ENCODE results near the gene HMGXB3.
"Not testable (repeated sequence)": the region's sequence is repeated elsewhere in the genome, so short reads cannot be mapped to it uniquely, and the experiment has no call there.

The HMGXB3 gene

GRCh38 chr5:150021491-150022157 lies 21.1 kb downstream of the HMGXB3 start:
- DNase-seq (ENCODE audit: low read depth): no peak

GRCh38 chr5:150022158-150022531 lies 21.6 kb downstream of the HMGXB3 start:
- no peak for DNase-seq (ENCODE audit: low read depth)

GRCh38 chr5:150022681-150023080 lies 22.1 kb downstream of the HMGXB3 start:
- no peak for DNase-seq (ENCODE audit: low read depth)

DNA sequence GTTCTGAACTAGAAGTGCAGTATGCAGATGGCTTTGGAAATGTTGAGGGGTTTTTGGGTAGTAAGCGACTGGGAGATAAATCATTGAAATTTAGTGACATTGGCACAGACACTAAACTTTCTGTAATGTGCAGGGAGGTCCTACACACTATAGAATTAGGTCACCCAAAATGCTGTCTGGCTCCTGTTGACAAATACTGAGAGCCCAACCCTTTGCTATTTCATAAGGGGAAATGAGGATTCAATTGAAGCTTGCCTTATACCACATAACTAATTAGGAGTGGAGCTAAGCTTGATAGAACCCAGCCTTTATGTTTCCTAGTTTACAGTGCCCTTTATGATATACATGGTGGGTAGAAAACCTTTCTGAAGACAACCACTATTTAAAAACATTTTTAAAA lies 22.6 kb downstream of the HMGXB3 start:
- no peak for DNase-seq (ENCODE audit: low read depth)

- no peak for DNase-seq (ENCODE audit: low read depth)
Measured at GRCh38 chr5:150024346-150024984, 23.9 kb downstream of the HMGXB3 start.

GRCh38 chr5:150026682-150027172 lies 26.2 kb downstream of the HMGXB3 start:
- DNase-seq (ENCODE audit: low read depth): no peak

DNA sequence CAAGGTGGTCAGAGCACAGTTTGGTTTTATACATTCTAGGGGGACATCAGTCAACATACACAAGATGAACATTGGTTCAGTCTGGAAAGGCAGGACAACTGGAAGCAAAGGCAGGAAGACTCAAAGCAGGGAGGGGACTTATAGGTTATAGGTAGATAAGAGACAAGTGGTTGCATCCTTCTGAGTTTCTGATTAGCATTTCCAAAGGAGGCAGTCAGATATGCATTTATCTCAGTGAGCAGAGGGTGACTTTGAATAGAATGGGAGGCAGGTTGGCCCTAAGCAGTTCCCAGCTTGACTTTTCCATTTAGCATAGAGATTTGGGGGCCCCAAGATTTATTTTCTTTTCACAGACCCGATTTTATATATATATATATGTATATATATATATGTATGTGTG lies 27.5 kb downstream of the HMGXB3 start:
- DNase-seq (ENCODE audit: low read depth): not testable (repeated sequence)

DNA sequence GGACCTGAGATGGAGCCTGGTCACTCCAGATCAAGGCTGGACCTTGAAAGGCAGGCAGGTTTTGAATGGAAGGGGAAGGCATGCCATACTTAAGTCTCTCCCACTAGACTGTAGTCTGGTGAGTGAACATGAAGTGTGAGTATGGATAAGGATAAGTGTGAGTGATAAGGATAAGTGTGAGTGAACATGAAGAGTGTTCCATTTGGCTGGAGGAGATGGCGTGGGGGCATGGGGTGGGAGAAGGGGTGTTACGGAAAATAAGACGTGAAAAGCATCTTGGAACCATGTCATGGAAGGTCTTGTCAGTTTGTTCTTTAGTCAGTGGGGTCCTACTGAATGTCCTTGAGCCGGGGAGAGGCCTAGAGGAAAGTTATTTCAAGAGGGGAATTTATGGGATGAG lies 32.8 kb downstream of the HMGXB3 start:
- no peak for DNase-seq (ENCODE audit: low read depth)

GRCh38 chr5:150034662-150035061 lies 34.1 kb downstream of the HMGXB3 start:
- no peak for DNase-seq (ENCODE audit: low read depth)

- no peak for DNase-seq (ENCODE audit: low read depth)
Measured at GRCh38 chr5:150035139-150035895, 34.8 kb downstream of the HMGXB3 start.

DNA sequence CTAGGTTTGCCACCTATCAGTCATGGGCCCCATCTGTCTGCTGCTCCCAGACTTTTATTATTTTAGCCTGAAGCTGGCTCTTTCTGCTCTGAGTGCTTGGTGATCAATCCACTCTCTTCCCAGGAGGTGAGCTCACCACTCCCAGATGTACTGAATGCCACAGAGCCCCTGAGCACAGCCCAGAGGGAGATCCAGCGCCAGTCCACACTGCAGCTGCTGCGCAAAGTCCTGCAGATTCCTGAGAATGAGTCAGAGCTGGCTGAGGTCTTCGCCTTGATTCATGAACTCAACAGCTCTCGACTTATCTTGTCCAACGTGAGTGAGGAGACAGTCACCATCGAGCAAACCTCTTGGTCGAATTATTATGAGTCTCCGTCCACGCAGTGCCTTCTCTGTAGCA lies 36.0 kb downstream of the HMGXB3 start:
- DNase-seq (ENCODE audit: low read depth): no peak

DNA sequence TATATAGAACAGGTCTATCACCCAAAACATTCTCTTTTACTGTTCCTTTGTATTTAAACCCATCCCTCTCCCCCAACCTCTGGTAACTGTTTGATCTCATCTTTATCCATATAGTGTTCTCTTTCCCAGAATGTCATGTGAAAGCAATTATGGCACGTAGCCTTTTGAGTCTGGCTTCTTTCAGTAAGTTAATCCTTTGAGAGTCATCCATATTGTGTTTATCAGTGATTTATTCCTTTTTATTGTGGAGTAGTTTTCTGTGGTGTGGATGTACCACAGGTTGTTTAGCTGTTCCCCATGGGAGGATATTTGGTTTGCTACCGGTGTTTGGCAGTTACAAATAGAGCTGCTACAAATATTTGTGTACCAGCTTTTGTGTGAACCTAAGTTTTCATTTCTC lies 38.0 kb downstream of the HMGXB3 start:
- no peak for DNase-seq (ENCODE audit: low read depth)

- no peak for DNase-seq (ENCODE audit: low read depth)
Measured at GRCh38 chr5:150042459-150042858, 41.9 kb downstream of the HMGXB3 start.

GRCh38 chr5:150043657-150044328 lies 43.3 kb downstream of the HMGXB3 start:
- DNase-seq (ENCODE audit: low read depth): no peak

DNA sequence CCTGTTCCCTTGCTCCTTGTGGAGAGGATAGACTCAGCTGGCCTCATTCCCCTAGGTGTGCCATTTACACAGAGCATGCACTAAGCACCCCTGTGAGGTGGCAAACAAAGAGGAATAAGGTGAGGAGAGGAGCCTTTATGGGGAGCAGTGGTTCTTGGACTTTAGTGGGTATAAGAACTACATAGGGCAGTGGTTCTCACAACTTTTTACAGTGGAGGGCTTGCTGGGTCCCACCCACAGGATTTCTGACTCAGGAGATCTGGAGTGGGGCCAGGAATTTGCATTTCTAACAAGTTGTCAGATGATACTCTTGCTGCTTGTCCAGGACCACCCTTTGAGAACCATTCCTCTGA lies 43.8 kb downstream of the HMGXB3 start:
- no peak for DNase-seq (ENCODE audit: low read depth)

- no peak for DNase-seq (ENCODE audit: low read depth)
Measured at GRCh38 chr5:150044712-150045111, 44.2 kb downstream of the HMGXB3 start.

- DNase-seq (ENCODE audit: low read depth): no peak
Measured at GRCh38 chr5:150045549-150045948, 45.0 kb downstream of the HMGXB3 start.

DNA sequence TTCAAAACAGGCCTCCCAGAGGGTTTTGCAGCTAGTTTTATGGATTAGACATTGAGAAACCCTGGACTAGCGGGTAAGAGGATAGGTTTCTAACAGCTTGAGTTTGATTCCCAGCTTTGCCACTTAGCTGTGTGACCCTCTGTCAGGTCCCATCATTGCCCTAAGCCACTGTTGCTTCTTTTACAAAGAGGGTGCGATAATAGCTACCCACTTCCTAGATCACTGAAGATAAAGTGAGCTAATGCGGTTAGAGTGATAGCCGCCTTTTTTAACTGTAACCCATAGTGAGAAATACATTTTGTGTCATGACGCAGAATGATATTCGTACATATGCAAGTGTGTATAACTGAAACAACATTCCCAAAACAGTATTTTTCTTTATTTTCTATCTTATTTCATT lies 45.5 kb downstream of the HMGXB3 start:
- DNase-seq (ENCODE audit: low read depth): peak; percentile 3

DNA sequence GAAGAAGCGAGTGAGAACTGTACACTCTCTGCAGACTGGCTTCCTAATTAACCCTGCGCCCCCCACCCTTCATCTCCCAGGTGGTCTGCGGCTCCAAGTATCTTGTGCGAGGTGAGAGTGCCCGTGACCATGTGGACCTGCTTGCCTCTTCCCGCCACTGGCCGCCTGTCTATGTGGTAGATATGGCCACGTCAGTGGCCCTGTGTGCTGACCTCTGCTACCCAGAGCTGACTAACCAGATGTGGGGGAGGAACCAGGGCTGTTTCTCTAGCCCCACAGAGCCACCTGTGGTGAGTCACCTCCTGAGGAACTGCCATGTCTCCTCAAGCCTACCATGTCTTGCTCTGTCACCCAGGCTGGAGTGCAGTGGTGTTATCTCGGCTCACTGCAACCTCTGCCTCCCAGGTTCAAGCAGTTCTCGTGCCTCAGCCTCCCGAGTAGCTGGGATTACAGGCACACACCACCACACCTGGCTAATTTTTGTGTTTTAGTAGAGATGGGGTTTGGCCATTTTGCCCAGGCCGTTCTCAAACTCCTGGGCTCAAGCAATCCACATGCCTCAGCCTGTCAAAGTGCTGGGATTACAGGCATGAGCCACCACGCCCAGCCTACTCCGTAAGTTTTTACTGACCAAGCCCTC lies 49.8 kb downstream of the HMGXB3 start:
- not testable (repeated sequence) for DNase-seq (ENCODE audit: low read depth)

DNA sequence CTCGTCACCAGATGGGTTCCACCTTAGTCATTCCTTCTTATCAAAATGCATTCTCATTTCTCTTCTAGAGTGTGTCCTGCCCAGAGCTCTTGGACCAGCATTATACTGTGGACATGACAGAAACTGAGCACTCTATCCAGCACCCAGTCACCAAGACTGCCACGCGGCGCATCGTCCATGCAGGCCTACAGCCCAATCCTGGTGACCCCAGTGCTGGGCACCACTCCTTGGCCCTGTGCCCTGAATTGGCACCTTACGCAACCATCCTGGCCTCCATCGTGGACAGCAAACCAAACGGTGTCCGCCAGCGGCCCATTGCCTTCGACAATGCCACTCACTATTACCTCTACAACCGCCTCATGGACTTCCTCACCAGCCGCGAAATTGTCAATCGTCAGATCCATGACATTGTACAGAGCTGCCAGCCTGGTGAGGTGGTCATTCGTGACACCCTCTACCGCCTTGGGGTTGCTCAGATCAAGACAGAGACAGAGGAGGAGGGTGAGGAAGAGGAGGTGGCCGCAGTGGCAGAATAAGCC lies 51.2 kb downstream of the HMGXB3 start:
- no peak for DNase-seq (ENCODE audit: low read depth)

DNA sequence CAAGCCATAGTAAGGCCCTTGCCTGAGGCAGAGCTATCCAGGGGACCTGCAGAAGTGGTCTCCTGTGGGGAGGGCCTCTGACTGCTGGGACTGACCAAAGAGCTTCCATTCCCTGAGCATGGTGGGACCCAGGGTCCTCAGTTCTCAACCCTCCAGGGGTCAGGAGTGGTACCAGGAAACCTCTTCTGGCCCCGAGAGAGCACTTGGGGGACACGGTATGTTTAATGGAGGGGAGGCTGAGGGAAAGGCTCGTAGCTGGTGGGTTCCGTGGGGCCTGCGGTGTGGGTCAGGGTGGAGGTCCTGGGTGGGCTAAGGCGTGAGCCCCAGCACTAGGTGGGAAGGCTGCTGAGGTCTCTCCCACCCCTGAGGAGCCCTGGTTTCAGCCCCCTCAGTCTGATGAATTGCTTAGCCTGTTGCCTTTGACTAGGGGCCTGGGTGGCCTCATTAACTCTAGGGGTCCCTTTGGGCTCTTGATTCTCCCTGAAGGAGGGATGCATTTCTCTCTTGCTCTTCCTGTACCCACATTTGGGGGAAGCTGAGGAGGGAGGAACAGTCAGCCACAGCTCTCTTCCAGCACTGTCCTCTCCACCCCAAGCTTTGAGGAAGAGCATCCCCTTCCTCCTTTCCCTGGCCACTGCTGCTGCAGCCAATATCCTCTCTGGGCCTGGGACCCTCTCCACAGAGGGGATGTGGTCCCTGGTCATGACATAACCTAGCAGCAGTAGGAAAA lies 51.9 kb downstream of the HMGXB3 start:
- DNase-seq (ENCODE audit: low read depth): no peak

All from stimulated activated CD8-positive, alpha-beta memory T cell treated with anti-CD3 and anti-CD28 coated beads, Interleukin-12 subunit alpha, Interleukin-12 subunit beta, amount 100 ng/mL, for 1 hour (primary cell).